ENCODE results near the gene HOXA6.

The HOXA6 gene

GRCh38 chr7:27107391-27108381 lies 39.9 kb downstream of the HOXA6 start:
- DNase-seq = no peak

GRCh38 chr7:27106901-27107240 lies 40.7 kb downstream of the HOXA6 start:
- DNase-seq = no peak

GRCh38 chr7:27106181-27106900 lies 41.2 kb downstream of the HOXA6 start:
- DNase-seq = no peak

- DNase-seq = no peak
These were observed 42.1 kb downstream of the HOXA6 start for GRCh38 chr7:27105301-27106031.

GRCh38 chr7:27104341-27105058 lies 43.1 kb downstream of the HOXA6 start:
- DNase-seq = no peak

GRCh38 chr7:27103489-27104226 lies 43.9 kb downstream of the HOXA6 start:
- no peak for DNase-seq

- DNase-seq = no peak
These were observed 44.8 kb downstream of the HOXA6 start, which contains the start of gene HOXA2 for GRCh38 chr7:27102581-27103442. Gene HOXA2, minus strand, starts transcription at chr7:27102683. Its CDS starts 183 bp downstream, at chr7:27102500.

GRCh38 chr7:27101957-27102580 lies 45.5 kb downstream of the HOXA6 start:
- DNase-seq = no peak

GRCh38 chr7:27101171-27101956 lies 46.2 kb downstream of the HOXA6 start:
- no peak for DNase-seq

GRCh38 chr7:27100694-27101170 lies 46.8 kb downstream of the HOXA6 start:
- DNase-seq = no peak

- no peak for DNase-seq
These were observed 47.9 kb downstream of the HOXA6 start for GRCh38 chr7:27099453-27100370.

GRCh38 chr7:27098578-27099451 lies 48.8 kb downstream of the HOXA6 start:
- no peak for DNase-seq

GRCh38 chr7:27097686-27098577 lies 49.6 kb downstream of the HOXA6 start:
- DNase-seq = no peak

- DNase-seq = no peak
These were observed 50.6 kb downstream of the HOXA6 start for GRCh38 chr7:27096768-27097514.

Data from activated CD4-positive, CD25-positive, alpha-beta regulatory T cell treated with anti-CD3 and anti-CD28 coated beads, Interleukin-2, amount 50 U/mL, for 72 hours (primary cell).